ENCODE results near the gene PPP1R9A.

DNA sequence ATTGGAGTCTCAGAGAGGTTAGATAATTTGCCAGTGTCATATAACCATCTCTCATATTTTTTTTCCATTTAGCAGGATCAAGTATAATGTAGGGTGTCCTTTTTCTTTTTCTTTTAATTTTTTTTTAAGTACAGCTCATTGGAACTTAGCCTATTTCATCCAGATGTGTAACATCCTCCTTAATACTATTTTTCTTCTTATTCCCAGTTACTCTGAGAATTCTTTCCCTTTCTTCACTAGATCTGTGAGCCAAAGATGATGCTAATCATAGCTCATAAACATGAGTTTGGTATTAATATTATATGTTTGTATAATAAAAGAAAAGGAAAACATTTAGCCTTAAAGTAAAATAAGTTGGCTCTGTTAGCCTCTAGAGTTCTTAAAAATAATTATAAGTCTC lies 32.8 kb downstream of the PPP1R9A start:
- TF ChIP-seq TARDBP (IDR thresholded peaks at IDR 0.05; ENCODE audit: borderline replicate concordance), result no peak
- TF ChIP-seq, protein P1, sequence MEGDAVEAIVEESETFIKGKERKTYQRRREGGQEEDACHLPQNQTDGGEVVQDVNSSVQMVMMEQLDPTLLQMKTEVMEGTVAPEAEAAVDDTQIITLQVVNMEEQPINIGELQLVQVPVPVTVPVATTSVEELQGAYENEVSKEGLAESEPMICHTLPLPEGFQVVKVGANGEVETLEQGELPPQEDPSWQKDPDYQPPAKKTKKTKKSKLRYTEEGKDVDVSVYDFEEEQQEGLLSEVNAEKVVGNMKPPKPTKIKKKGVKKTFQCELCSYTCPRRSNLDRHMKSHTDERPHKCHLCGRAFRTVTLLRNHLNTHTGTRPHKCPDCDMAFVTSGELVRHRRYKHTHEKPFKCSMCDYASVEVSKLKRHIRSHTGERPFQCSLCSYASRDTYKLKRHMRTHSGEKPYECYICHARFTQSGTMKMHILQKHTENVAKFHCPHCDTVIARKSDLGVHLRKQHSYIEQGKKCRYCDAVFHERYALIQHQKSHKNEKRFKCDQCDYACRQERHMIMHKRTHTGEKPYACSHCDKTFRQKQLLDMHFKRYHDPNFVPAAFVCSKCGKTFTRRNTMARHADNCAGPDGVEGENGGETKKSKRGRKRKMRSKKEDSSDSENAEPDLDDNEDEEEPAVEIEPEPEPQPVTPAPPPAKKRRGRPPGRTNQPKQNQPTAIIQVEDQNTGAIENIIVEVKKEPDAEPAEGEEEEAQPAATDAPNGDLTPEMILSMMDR (IDR thresholded peaks at IDR 0.05 in 2 of 3, conservative IDR thresholded peaks at IDR 0.05 in 1 of 3; ENCODE audit: control insufficient read depth in 2 of 3, extremely low read depth in 1 of 3, insufficient read depth in 1 of 3, low read depth in 3 of 3, low read length in 3 of 3), result no peak

Measured in GM12878 (cell line).